Measurements from ENCODE around the gene CEACAM4.
"Not testable (repeated sequence)": the region's sequence is repeated elsewhere in the genome, so short reads cannot be mapped to it uniquely, and the experiment has no call there.

Gene CEACAM4

GRCh38 chr19:41581068-41581467 lies 45.8 kb downstream of the CEACAM4 start:
- H3K9me3 ChIP-seq (ENCODE audit: control insufficient read depth, low read depth, low read length), result peaks cover 26% of the 10 kb centered on the region
- H3K36me3 ChIP-seq (ENCODE audit: control insufficient read depth, low read depth, low read length); H3K4me3 ChIP-seq (ENCODE audit: low read length); H3K4me1 ChIP-seq (ENCODE audit: control insufficient read depth, low read depth, low read length); H3K27me3 ChIP-seq (ENCODE audit: control insufficient read depth, insufficient read depth, low read length); H3K27ac ChIP-seq (ENCODE audit: low read length); H3K9ac ChIP-seq (ENCODE audit: low read length): not testable (repeated sequence)

- Histone ChIP-seq H3K36me3 (ENCODE audit: control insufficient read depth, low read depth, low read length) (no peaks in the 10 kb centered on the region), H3K4me3 (ENCODE audit: low read length) (no peak overlapping the region), H3K4me1 (ENCODE audit: control insufficient read depth, low read depth, low read length) (no peaks in the 10 kb centered on the region), H3K27me3 (ENCODE audit: control insufficient read depth, insufficient read depth, low read length) (no peaks in the 10 kb centered on the region), H3K27ac (ENCODE audit: low read length) (no peak overlapping the region), H3K9me3 (ENCODE audit: control insufficient read depth, low read depth, low read length) (peaks cover 22% of the 10 kb centered on the region), H3K9ac (ENCODE audit: low read length) (no peak overlapping the region)
These were observed 48.0 kb downstream of the CEACAM4 start for GRCh38 chr19:41578886-41579285.

- no peak overlapping the region for H3K4me3 ChIP-seq (ENCODE audit: low read length)
- H3K36me3 ChIP-seq (ENCODE audit: control insufficient read depth, low read depth, low read length), result no peaks in the 10 kb centered on the region
- no peaks in the 10 kb centered on the region for H3K4me1 ChIP-seq (ENCODE audit: control insufficient read depth, low read depth, low read length)
- no peak overlapping the region for H3K9ac ChIP-seq (ENCODE audit: low read length)
- H3K27ac ChIP-seq (ENCODE audit: low read length), result no peak overlapping the region
- H3K27me3 ChIP-seq (ENCODE audit: control insufficient read depth, insufficient read depth, low read length), result no peaks in the 10 kb centered on the region
- H3K9me3 ChIP-seq (ENCODE audit: control insufficient read depth, low read depth, low read length), result peaks cover 18% of the 10 kb centered on the region
These were observed 49.0 kb downstream of the CEACAM4 start for GRCh38 chr19:41577833-41578232.

- H3K36me3 ChIP-seq (ENCODE audit: control insufficient read depth, low read depth, low read length), result no peaks in the 10 kb centered on the region
These were observed 49.6 kb downstream of the CEACAM4 start for GRCh38 chr19:41577144-41577830.

GRCh38 chr19:41575998-41576397 lies 50.9 kb downstream of the CEACAM4 start, which contains the start of gene CEACAM21:
Gene CEACAM21, plus strand, starts transcription at chr19:41576166. Its CDS starts 109 bp downstream, at chr19:41576275.
- Histone ChIP-seq H3K9me3 (ENCODE audit: control insufficient read depth, low read depth, low read length) (peaks cover 11% of the 10 kb centered on the region), H3K27ac (ENCODE audit: low read length) (no peak within 1 kb of the TSS), H3K4me3 (ENCODE audit: low read length) (no peak within 1 kb of the TSS), H3K9ac (ENCODE audit: low read length) (no peak within 1 kb of the TSS), H3K36me3 (ENCODE audit: control insufficient read depth, low read depth, low read length) (no peaks in the 10 kb centered on the region), H3K27me3 (ENCODE audit: control insufficient read depth, insufficient read depth, low read length) (peaks cover 6% of the 10 kb centered on the region), H3K4me1 (ENCODE audit: control insufficient read depth, low read depth, low read length) (no peaks in the 10 kb centered on the region)

More at GRCh38 chr19:41577144-41577830, 49.6 kb downstream of the CEACAM4 start:
- Histone ChIP-seq H3K9ac (ENCODE audit: low read length) (no peak overlapping the region), H3K27me3 (ENCODE audit: control insufficient read depth, insufficient read depth, low read length) (peaks cover 2% of the 10 kb centered on the region), H3K4me3 (ENCODE audit: low read length) (no peak overlapping the region), H3K27ac (ENCODE audit: low read length) (no peak overlapping the region), H3K4me1 (ENCODE audit: control insufficient read depth, low read depth, low read length) (no peaks in the 10 kb centered on the region), H3K9me3 (ENCODE audit: control insufficient read depth, low read depth, low read length) (peaks cover 13% of the 10 kb centered on the region)

- peaks cover 54% of the 10 kb centered on the region for H3K27me3 ChIP-seq (ENCODE audit: control insufficient read depth, insufficient read depth, low read length)
- no peaks in the 10 kb centered on the region for H3K9me3 ChIP-seq (ENCODE audit: control insufficient read depth, low read depth, low read length)
- H3K27ac ChIP-seq (ENCODE audit: low read length), result no peak overlapping the region
- H3K4me3 ChIP-seq (ENCODE audit: low read length), result no peak overlapping the region
- no peak overlapping the region for H3K9ac ChIP-seq (ENCODE audit: low read length)
- H3K4me1 ChIP-seq (ENCODE audit: control insufficient read depth, low read depth, low read length), result no peaks in the 10 kb centered on the region
- no peaks in the 10 kb centered on the region for H3K36me3 ChIP-seq (ENCODE audit: control insufficient read depth, low read depth, low read length)
These were observed 56.2 kb downstream of the CEACAM4 start for GRCh38 chr19:41570639-41571112.

GRCh38 chr19:41570179-41570578 lies 56.7 kb downstream of the CEACAM4 start:
- Histone ChIP-seq H3K4me3 (ENCODE audit: low read length) (no peak overlapping the region), H3K27me3 (ENCODE audit: control insufficient read depth, insufficient read depth, low read length) (peaks cover 59% of the 10 kb centered on the region), H3K4me1 (ENCODE audit: control insufficient read depth, low read depth, low read length) (no peaks in the 10 kb centered on the region), H3K36me3 (ENCODE audit: control insufficient read depth, low read depth, low read length) (no peaks in the 10 kb centered on the region), H3K9me3 (ENCODE audit: control insufficient read depth, low read depth, low read length) (no peaks in the 10 kb centered on the region), H3K9ac (ENCODE audit: low read length) (no peak overlapping the region), H3K27ac (ENCODE audit: low read length) (no peak overlapping the region)

GRCh38 chr19:41569481-41570150 lies 57.3 kb downstream of the CEACAM4 start:
- peaks cover 1% of the 10 kb centered on the region for H3K4me1 ChIP-seq (ENCODE audit: control insufficient read depth, low read depth, low read length)
- H3K36me3 ChIP-seq (ENCODE audit: control insufficient read depth, low read depth, low read length), result no peaks in the 10 kb centered on the region
- peaks cover 65% of the 10 kb centered on the region for H3K27me3 ChIP-seq (ENCODE audit: control insufficient read depth, insufficient read depth, low read length)
- no peak overlapping the region for H3K9ac ChIP-seq (ENCODE audit: low read length)
- no peaks in the 10 kb centered on the region for H3K9me3 ChIP-seq (ENCODE audit: control insufficient read depth, low read depth, low read length)
- no peak overlapping the region for H3K4me3 ChIP-seq (ENCODE audit: low read length)
- H3K27ac ChIP-seq (ENCODE audit: low read length), result no peak overlapping the region
